Measurements from ENCODE around the gene SLAMF7.
A peak's percentile ranks its signal among the peaks of the same experiment; 100 is the strongest.

The SLAMF7 gene

DNA sequence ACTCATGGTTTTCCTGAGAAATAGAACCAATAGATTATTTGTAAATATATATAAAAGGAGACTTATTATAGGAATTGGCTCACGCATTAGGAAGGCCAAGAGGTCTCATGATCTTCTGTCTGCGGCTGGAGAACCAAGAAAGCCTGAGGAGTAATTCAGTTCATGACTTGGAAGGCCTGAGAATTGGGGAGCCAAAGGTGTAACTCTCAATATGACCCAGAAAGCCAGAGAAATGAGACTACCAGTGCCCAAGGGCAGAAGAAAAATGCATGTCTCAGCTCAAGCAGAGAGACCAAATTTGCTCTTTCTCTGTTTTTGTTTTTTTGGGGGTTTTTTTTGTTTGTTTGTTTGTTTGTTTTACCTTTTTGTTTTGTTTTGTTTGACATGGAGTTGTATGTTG, 19.5 kb downstream of the SLAMF7 start:
- TF ChIP-seq, protein P1, sequence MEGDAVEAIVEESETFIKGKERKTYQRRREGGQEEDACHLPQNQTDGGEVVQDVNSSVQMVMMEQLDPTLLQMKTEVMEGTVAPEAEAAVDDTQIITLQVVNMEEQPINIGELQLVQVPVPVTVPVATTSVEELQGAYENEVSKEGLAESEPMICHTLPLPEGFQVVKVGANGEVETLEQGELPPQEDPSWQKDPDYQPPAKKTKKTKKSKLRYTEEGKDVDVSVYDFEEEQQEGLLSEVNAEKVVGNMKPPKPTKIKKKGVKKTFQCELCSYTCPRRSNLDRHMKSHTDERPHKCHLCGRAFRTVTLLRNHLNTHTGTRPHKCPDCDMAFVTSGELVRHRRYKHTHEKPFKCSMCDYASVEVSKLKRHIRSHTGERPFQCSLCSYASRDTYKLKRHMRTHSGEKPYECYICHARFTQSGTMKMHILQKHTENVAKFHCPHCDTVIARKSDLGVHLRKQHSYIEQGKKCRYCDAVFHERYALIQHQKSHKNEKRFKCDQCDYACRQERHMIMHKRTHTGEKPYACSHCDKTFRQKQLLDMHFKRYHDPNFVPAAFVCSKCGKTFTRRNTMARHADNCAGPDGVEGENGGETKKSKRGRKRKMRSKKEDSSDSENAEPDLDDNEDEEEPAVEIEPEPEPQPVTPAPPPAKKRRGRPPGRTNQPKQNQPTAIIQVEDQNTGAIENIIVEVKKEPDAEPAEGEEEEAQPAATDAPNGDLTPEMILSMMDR (IDR thresholded peaks at IDR 0.05; ENCODE audit: insufficient read depth, low read depth, low read length, missing control alignments): no peak
- no peak overlapping the region for H3K4me3 ChIP-seq (ENCODE audit: low read depth, low read length)
- DNase-seq (ENCODE audit: low read depth): no peak

DNA sequence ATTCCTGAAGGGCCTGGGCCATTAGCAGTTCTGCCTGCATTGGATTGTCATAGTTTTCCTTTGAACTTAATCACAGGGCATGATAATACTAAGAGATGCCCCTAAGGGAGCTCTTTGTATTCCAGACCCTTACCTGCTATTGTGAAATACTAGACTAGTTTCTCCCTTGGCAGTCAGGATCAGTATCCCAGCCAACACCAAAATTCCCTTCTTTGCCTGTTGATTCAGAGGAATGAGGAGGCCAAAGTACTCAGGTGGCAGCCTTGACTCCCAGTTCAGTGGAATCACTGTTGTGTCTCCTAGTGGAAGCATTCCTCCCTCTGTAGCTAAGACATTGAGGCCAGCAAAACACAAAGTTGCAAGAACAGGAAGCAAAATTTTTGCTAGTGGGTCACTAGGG, 20.7 kb downstream of the SLAMF7 start:
- TF ChIP-seq, protein P1 (IDR thresholded peaks at IDR 0.05; ENCODE audit: insufficient read depth, low read depth, low read length, missing control alignments): no peak
- H3K4me3 ChIP-seq (ENCODE audit: low read depth, low read length): no peak overlapping the region
- no peak for DNase-seq (ENCODE audit: low read depth)

DNA sequence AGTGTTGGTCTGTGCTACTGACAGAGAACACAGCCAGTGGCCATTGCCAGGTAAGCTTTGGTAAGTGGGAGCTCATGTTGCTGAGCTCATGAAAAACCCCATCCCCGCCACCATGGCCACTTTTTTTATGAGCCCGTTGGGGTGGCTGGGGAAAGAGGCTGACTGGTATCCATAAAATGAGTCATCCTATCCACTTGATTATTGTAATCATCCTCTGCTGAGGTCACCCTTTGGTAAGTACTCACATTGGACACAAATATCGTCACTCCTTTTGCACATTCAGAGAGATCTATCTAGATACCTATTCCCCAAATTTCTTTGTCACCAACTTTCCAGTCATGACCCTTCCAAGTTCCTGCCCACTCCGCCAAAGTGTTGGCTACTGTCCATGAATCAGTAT, 22.0 kb downstream of the SLAMF7 start:
- no peak for DNase-seq (ENCODE audit: low read depth)
- TF ChIP-seq, protein P1 (IDR thresholded peaks at IDR 0.05; ENCODE audit: insufficient read depth, low read depth, low read length, missing control alignments): no peak
- no peak overlapping the region for H3K4me3 ChIP-seq (ENCODE audit: low read depth, low read length)

DNA sequence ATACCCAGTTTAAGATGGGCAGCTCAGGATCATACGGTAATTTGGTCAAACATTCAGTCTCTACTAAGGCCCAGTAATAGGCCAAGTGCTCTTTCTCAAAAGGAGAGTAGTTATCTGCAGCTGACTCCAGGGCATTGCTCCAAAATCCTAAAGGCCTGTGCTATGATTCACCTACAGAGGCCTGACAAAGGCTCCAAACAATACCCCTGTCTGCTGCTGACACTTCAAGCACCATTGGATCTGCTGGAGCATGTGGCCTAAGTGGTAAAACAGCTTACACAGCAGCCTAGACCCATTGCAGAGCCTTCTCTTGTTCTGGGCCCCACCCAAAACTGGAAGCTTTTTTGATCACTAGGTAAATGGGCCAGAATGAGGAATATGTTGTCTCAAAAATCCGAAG, 22.8 kb downstream of the SLAMF7 start:
- DNase-seq (ENCODE audit: low read depth): no peak
- TF ChIP-seq, protein P1 (IDR thresholded peaks at IDR 0.05; ENCODE audit: insufficient read depth, low read depth, low read length, missing control alignments): no peak
- H3K4me3 ChIP-seq (ENCODE audit: low read depth, low read length): no peak overlapping the region

DNA sequence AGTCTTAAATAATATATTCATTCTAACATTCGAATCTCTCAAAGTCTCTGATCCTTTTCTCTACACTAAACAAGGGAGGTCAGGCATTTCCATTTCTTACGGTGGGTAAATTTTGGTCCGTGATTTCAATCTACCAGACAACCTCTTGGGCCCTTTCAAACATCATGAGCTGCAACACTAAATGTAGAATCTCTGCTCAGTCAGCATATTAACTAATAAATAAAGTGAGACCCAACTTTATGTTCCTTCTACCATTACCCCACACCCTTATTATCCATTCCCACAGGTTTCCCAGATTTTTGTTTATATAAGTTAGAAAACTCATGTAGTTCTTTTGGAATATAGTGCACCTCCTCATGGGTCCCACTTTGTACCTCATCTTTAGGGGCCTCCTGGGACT, 24.9 kb downstream of the SLAMF7 start:
- DNase-seq (ENCODE audit: low read depth): no peak
- TF ChIP-seq, protein P1 (IDR thresholded peaks at IDR 0.05; ENCODE audit: insufficient read depth, low read depth, low read length, missing control alignments): no peak
- H3K4me3 ChIP-seq (ENCODE audit: low read depth, low read length): no peak overlapping the region

DNA sequence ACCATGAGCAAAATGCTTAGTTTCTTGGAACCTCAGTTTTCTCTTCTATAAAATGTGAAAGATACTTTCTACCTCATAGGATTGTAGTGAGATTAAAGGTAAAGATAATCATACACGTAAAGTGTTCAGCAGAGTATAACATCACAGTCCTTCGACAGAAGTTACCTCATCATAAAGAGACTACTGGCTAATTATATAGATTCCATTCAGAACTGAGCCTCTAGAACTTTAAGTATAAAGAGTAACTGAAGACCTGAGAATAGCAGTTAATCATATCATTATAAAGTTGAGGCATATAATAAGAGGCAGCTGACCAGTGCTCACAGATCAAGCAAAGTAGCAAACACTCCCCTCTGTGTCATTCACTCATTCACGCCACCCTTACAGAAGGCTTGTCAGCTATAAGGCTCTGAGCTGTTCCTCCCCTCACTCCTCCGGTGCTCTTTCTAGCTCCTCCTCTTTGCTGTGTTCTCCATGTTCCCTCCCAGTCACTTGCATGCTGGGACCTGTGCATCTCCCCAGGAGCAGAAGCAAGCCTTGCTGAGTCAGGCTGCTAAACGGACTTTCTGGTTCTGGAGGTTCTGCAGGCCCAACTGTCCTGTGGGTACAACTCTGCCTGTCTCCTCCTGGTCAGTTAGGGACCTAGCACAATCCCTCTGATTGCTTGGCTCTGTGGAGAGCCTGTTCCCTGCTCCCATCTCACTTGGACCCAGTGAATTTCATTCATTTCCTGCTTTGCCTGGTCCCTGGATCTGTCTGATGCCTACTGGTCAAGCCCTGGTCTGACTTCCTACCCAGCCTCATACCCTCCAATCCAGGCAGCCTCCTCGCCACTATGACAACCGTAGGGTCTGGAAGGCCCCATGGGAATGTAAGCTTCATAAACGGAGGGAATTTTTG, 28.6 kb downstream of the SLAMF7 start:
- TF ChIP-seq, protein P1 (IDR thresholded peaks at IDR 0.05; ENCODE audit: insufficient read depth, low read depth, low read length, missing control alignments): no peak
- peak overlapping the region; percentile 71 for H3K4me3 ChIP-seq (ENCODE audit: low read depth, low read length)
- DNase-seq (ENCODE audit: low read depth): peak; percentile 84

DNA sequence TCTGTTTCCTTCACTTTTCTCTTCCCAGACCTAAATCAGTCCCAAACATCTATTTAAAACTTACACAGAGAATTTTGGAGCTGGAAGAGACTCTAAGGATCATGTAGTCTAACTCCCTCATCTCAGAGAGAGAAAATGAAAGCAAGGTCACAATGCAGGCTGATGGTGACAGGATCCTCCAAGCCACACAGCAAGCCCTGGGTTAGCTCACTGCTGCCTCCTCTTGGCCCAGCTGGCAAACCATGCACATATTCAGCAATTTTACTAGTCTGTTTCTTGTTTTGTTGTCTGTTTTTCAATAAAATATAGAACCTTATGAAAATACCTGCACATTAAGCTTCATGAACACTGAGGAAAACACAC, 29.2 kb downstream of the SLAMF7 start:
- TF ChIP-seq, protein P1 (IDR thresholded peaks at IDR 0.05; ENCODE audit: insufficient read depth, low read depth, low read length, missing control alignments): peak; percentile 97
- DNase-seq (ENCODE audit: low read depth): peak; percentile 93
- H3K4me3 ChIP-seq (ENCODE audit: low read depth, low read length): peak overlapping the region; percentile 71
